ENCODE results near the gene CBLC.

Gene CBLC

GRCh38 chr19:44746616-44746945 lies 31.1 kb upstream of the CBLC start:
- no peak for DNase-seq (ENCODE audit: low spot score)

- DNase-seq (ENCODE audit: low spot score), result no peak
These were observed 30.5 kb upstream of the CBLC start for GRCh38 chr19:44746946-44747738.

GRCh38 chr19:44747739-44748425 lies 29.8 kb upstream of the CBLC start:
- DNase-seq (ENCODE audit: low spot score), result no peak

GRCh38 chr19:44748426-44749254 lies 29.1 kb upstream of the CBLC start, which contains the start of gene BCL3:
Gene BCL3 (plus strand): TSS chr19:44748708. CDS start chr19:44748791, 83 bp downstream.
- no peak for DNase-seq (ENCODE audit: low spot score)

GRCh38 chr19:44749292-44749691 lies 28.4 kb upstream of the CBLC start:
- no peak for DNase-seq (ENCODE audit: low spot score)

- no peak for DNase-seq (ENCODE audit: low spot score)
These were observed 27.7 kb upstream of the CBLC start for GRCh38 chr19:44749994-44750393.

- DNase-seq (ENCODE audit: low spot score), result no peak
These were observed 25.4 kb upstream of the CBLC start for GRCh38 chr19:44752123-44752815.

- DNase-seq (ENCODE audit: low spot score), result no peak
These were observed 24.7 kb upstream of the CBLC start for GRCh38 chr19:44752816-44753625.

- no peak for DNase-seq (ENCODE audit: low spot score)
These were observed 24.1 kb upstream of the CBLC start for GRCh38 chr19:44753626-44753931.

- no peak for DNase-seq (ENCODE audit: low spot score)
These were observed 23.5 kb upstream of the CBLC start for GRCh38 chr19:44753932-44754749.

- DNase-seq (ENCODE audit: low spot score), result no peak
These were observed 23.0 kb upstream of the CBLC start for GRCh38 chr19:44754750-44755080.

- no peak for DNase-seq (ENCODE audit: low spot score)
These were observed 22.5 kb upstream of the CBLC start for GRCh38 chr19:44755219-44755618.

GRCh38 chr19:44756089-44756562 lies 21.6 kb upstream of the CBLC start:
- no peak for DNase-seq (ENCODE audit: low spot score)

GRCh38 chr19:44757057-44757734 lies 20.5 kb upstream of the CBLC start:
- DNase-seq (ENCODE audit: low spot score), result peak; percentile 25

- DNase-seq (ENCODE audit: low spot score), result peak; percentile 54
These were observed 19.8 kb upstream of the CBLC start for GRCh38 chr19:44757735-44758505.

- no peak for DNase-seq (ENCODE audit: low spot score)
These were observed 19.1 kb upstream of the CBLC start for GRCh38 chr19:44758596-44758995.

GRCh38 chr19:44759083-44759804 lies 18.4 kb upstream of the CBLC start:
- DNase-seq (ENCODE audit: low spot score), result no peak

GRCh38 chr19:44762038-44762437 lies 15.7 kb upstream of the CBLC start:
- DNase-seq (ENCODE audit: low spot score), result no peak

Data from SK-N-DZ (cell line).